Measurements from ENCODE around the gene SUSD3.
A peak's percentile ranks its signal among the peaks of the same experiment; 100 is the strongest.

SUSD3 gene

GRCh38 chr9:93030642-93031628, 27.6 kb upstream of the SUSD3 start:
- no peak for DNase-seq

- DNase-seq, result peak; percentile 87
Measured at GRCh38 chr9:93031629-93032430, 26.7 kb upstream of the SUSD3 start.

GRCh38 chr9:93032545-93032944, 26.0 kb upstream of the SUSD3 start:
- no peak for DNase-seq

- DNase-seq, result peak; percentile 81
Measured at GRCh38 chr9:93033531-93033930, 25.0 kb upstream of the SUSD3 start.

- no peak for DNase-seq
Measured at GRCh38 chr9:93035106-93035660, 23.3 kb upstream of the SUSD3 start.

- DNase-seq, result no peak
Measured at GRCh38 chr9:93035821-93036351, 22.6 kb upstream of the SUSD3 start.

GRCh38 chr9:93036887-93037475, 21.5 kb upstream of the SUSD3 start:
- peak; percentile 39 for DNase-seq

- peak; percentile 81 for DNase-seq
Measured at GRCh38 chr9:93037476-93037971, 21.0 kb upstream of the SUSD3 start.

GRCh38 chr9:93038918-93039317, 19.6 kb upstream of the SUSD3 start:
- DNase-seq, result no peak

GRCh38 chr9:93039456-93039855, 19.0 kb upstream of the SUSD3 start:
- no peak for DNase-seq

- DNase-seq, result no peak
Measured at GRCh38 chr9:93039976-93040375, 18.5 kb upstream of the SUSD3 start.

- DNase-seq, result no peak
Measured at GRCh38 chr9:93040409-93040808, 18.1 kb upstream of the SUSD3 start.

- DNase-seq, result peak; percentile 40
Measured at GRCh38 chr9:93041108-93041802, 17.2 kb upstream of the SUSD3 start.

- no peak for DNase-seq
Measured at GRCh38 chr9:93043122-93043521, 15.4 kb upstream of the SUSD3 start.

GRCh38 chr9:93045521-93045920, 13.0 kb upstream of the SUSD3 start:
- DNase-seq, result peak; percentile 45

GRCh38 chr9:93048566-93049448, 9.7 kb upstream of the SUSD3 start:
- DNase-seq, result no peak

- DNase-seq, result no peak
Measured at GRCh38 chr9:93049491-93049890, 9.0 kb upstream of the SUSD3 start.

- DNase-seq, result no peak
Measured at GRCh38 chr9:93050231-93050630, 8.3 kb upstream of the SUSD3 start.

GRCh38 chr9:93051680-93052089, 6.8 kb upstream of the SUSD3 start:
- DNase-seq, result no peak

GRCh38 chr9:93052791-93053540, 5.5 kb upstream of the SUSD3 start:
- no peak for DNase-seq

Data from MV-4-11 (cell line).